Hepatocyte (in vitro differentiated cells): Measurements from ENCODE around the gene KRT3.

ENCODE experiments used
- CTCF ChIP-seq: fragments of 200-600 bp; sonication (generic); IDR thresholded peaks from 2 replicates; pipeline ENCODE4 v1.5.1; 2016; ENCODE audit warnings: antibody characterized with exemption, mild to moderate bottlenecking; ENCODE audit not compliant: poor library complexity
- EZH2 ChIP-seq: fragments of 200-600 bp; sonication (generic); IDR thresholded peaks from 2 replicates; pipeline ENCODE4 v1.6.1; 2016; ENCODE audit warnings: antibody characterized with exemption, mild to moderate bottlenecking, borderline replicate concordance

- no peak for TF ChIP-seq CTCF
- no peak for TF ChIP-seq EZH2
These were observed 50.4 kb downstream of the KRT3 start for GRCh38 chr12:52745554-52745953.
